H1 (cell line): ENCODE measurements around the gene TBC1D3B. TPM values are rescaled to one million over a fixed set of nuclear protein-coding genes. Genes with fewer than 3 reads are reported as not detected.

Source experiments
- CTCF ChIA-PET: fragments of 300-600 bp; sonication (Branson Sonifier 250); formaldehyde crosslinking; loops from one replicate; lab custom pipeline; 2021; ENCODE audit not compliant: partially characterized antibody; lab: Charles Lee
- POLR2A ChIA-PET: fragments of 300-600 bp; sonication (Branson Sonifier 250); formaldehyde crosslinking; loops from one replicate; lab custom pipeline; 2021; ENCODE audit warnings: inconsistent platforms; ENCODE audit not compliant: partially characterized antibody; lab: Charles Lee
- DNase-seq, 2 experiments: peaks; one replicate each; pipeline versions ENCODE4 v3.0.0 to v3.0.0-alpha.2; 2010 to 2022; ENCODE audit warnings: low spot score in 2 of 2, low read depth in 1 of 2, mixed read lengths in 1 of 2
- FAIRE-seq: peaks from 2 replicates; lab custom pipeline; 2011; peaks lifted over from hg19 to GRCh38; lab: Jason Lieb, UNC
- H2AFZ ChIP-seq: 2 replicates; pipeline ENCODE4 v1.8.1; 2012; ENCODE audit warnings: low read length, inconsistent platforms
- H2AK5ac ChIP-seq: 2 replicates; pipeline ENCODE4 v1.6.1; 2013; ENCODE audit warnings: low read depth, low read length
- H2BK120ac ChIP-seq: replicated peaks from 2 replicates; pipeline ENCODE3; 2013; ENCODE audit warnings: low read depth, low read length, inconsistent platforms
- H2BK12ac ChIP-seq: 2 replicates; pipeline ENCODE4 v1.6.1; 2013; ENCODE audit warnings: low read depth, low read length
- H2BK15ac ChIP-seq: 2 replicates; pipeline ENCODE4 v1.6.1; 2013; ENCODE audit warnings: low read length
- H2BK20ac ChIP-seq: 2 replicates; pipeline ENCODE4 v1.6.1; 2013; ENCODE audit warnings: low read length
- H2BK5ac ChIP-seq: 2 replicates; pipeline ENCODE4 v1.6.1; 2013; ENCODE audit warnings: low read depth, low read length
- H3K14ac ChIP-seq: 2 replicates; pipeline ENCODE4 v1.6.1; 2013; ENCODE audit warnings: inconsistent platforms; ENCODE audit not compliant: insufficient read length
- H3K18ac ChIP-seq: 2 replicates; pipeline ENCODE4 v1.6.1; 2013; ENCODE audit warnings: low read length; ENCODE audit errors: extremely low read depth
- H3K23ac ChIP-seq: 2 replicates; pipeline ENCODE4 v1.6.1; 2013; ENCODE audit warnings: inconsistent platforms; ENCODE audit not compliant: insufficient read length
- H3K23me2 ChIP-seq: 2 replicates; pipeline ENCODE4 v1.6.1; 2013; ENCODE audit warnings: low read depth, low read length
- H3K27ac ChIP-seq: 2 replicates; pipeline ENCODE4 v1.6.1; 2011; ENCODE audit warnings: low read depth, low read length, inconsistent platforms
- H3K27me3 ChIP-seq, 4 experiments: replicated peaks in 1 of 4; 1 replicate in 1 of 4; 2 replicates in 3 of 4; pipeline versions ENCODE4 v1.6.1 to v1.8.1; 2011 to 2013; ENCODE audit warnings: low read length in 3 of 4, mild to moderate bottlenecking in 3 of 4, inconsistent platforms in 2 of 4, mixed read lengths in 2 of 4, moderate library complexity in 1 of 4; ENCODE audit not compliant: control insufficient read depth in 3 of 4, insufficient read depth in 3 of 4; ENCODE audit errors: extremely low read depth in 1 of 4
- H3K36me3 ChIP-seq, 4 experiments: 2 replicates each; pipeline versions ENCODE4 v1.6.1 to v1.8.1; 2011 to 2013; ENCODE audit warnings: mild to moderate bottlenecking in 4 of 4, low read length in 3 of 4, moderate library complexity in 2 of 4, control low read depth in 1 of 4, inconsistent platforms in 1 of 4; ENCODE audit not compliant: insufficient read depth in 4 of 4, control insufficient read depth in 2 of 4
- H3K4ac ChIP-seq: replicated peaks from 2 replicates; pipeline ENCODE3; 2013; ENCODE audit warnings: low read length, low read depth, mixed read lengths, inconsistent platforms; ENCODE audit not compliant: insufficient read length
- H3K4me1 ChIP-seq, 4 experiments: replicated peaks in 1 of 4; 1 replicate in 1 of 4; 2 replicates in 3 of 4; pipeline versions ENCODE4 v1.6.1 to v1.8.1; 2011 to 2013; ENCODE audit warnings: low read length in 3 of 4, inconsistent platforms in 2 of 4, mixed read lengths in 1 of 4; ENCODE audit not compliant: insufficient read depth in 4 of 4, control insufficient read depth in 3 of 4
- H3K4me2 ChIP-seq, 2 experiments: 2 replicates each; pipeline versions ENCODE4 v1.6.1 to v1.8.1; 2011 to 2013; ENCODE audit warnings: low read depth in 2 of 2, low read length in 2 of 2, control low read depth in 1 of 2, inconsistent platforms in 1 of 2, mild to moderate bottlenecking in 1 of 2; ENCODE audit not compliant: insufficient read depth in 1 of 2
- H3K4me3 ChIP-seq, 4 experiments: fragments of 200-600, 300-600 bp in 1 of 4; sonication (generic), shearing (Covaris generic), sonication (Bioruptor Twin) in 1 of 4; 2 replicates each; pipeline versions ENCODE4 v1.5.1 to v1.8.1; 2011 to 2016; ENCODE audit warnings: low read length in 4 of 4, low read depth in 3 of 4, control low read depth in 2 of 4, inconsistent platforms in 2 of 4, mild to moderate bottlenecking in 2 of 4, mixed read lengths in 1 of 4, moderate library complexity in 1 of 4; ENCODE audit not compliant: insufficient read depth in 2 of 4; ENCODE audit errors: extremely low read depth in 1 of 4
- H3K56ac ChIP-seq: replicated peaks from 2 replicates; pipeline ENCODE3; 2013; ENCODE audit warnings: low read depth, mild to moderate bottlenecking, mixed read lengths, low read length, inconsistent platforms; ENCODE audit not compliant: insufficient read length
- H3K79me1 ChIP-seq: 2 replicates; pipeline ENCODE4 v1.6.1; 2013; ENCODE audit warnings: low read depth, low read length, control low read depth
- H3K79me2 ChIP-seq, 2 experiments: 2 replicates each; pipeline versions ENCODE4 v1.6.1 to v1.8.1; 2012 to 2013; ENCODE audit warnings: low read length in 2 of 2, mild to moderate bottlenecking in 2 of 2, inconsistent platforms in 1 of 2; ENCODE audit not compliant: insufficient read depth in 2 of 2, control insufficient read depth in 1 of 2
- H3K9ac ChIP-seq, 4 experiments: replicated peaks in 1 of 4; 1 replicate in 1 of 4; 2 replicates in 3 of 4; pipeline versions ENCODE4 v1.6.1 to v1.8.1; 2011 to 2013; ENCODE audit warnings: low read depth in 3 of 4, low read length in 3 of 4, control low read depth in 2 of 4, mild to moderate bottlenecking in 2 of 4, moderate library complexity in 2 of 4, inconsistent platforms in 1 of 4; ENCODE audit errors: extremely low read depth in 1 of 4
- H3K9me3 ChIP-seq, 2 experiments: 2 replicates each; pipeline versions ENCODE4 v1.6.1 to v1.8.1; 2012 to 2013; ENCODE audit warnings: mild to moderate bottlenecking in 2 of 2, moderate library complexity in 2 of 2, control low read depth in 1 of 2, inconsistent platforms in 1 of 2, low read depth in 1 of 2, low read length in 1 of 2, mixed read lengths in 1 of 2; ENCODE audit not compliant: insufficient read depth in 2 of 2
- H4K20me1 ChIP-seq, 2 experiments: replicated peaks in 1 of 2; 2 replicates each; pipeline versions ENCODE3 to v1.8.1; 2011 to 2013; ENCODE audit warnings: inconsistent platforms in 2 of 2, low read length in 2 of 2, mild to moderate bottlenecking in 1 of 2; ENCODE audit not compliant: insufficient read depth in 2 of 2, control insufficient read depth in 1 of 2
- H4K5ac ChIP-seq: 2 replicates; pipeline ENCODE4 v1.6.1; 2013; ENCODE audit warnings: low read length, low read depth, mixed read lengths, inconsistent platforms; ENCODE audit not compliant: insufficient read length
- H4K8ac ChIP-seq: 2 replicates; pipeline ENCODE4 v1.8.0; 2013; ENCODE audit warnings: mild to moderate bottlenecking, moderate library complexity, low read length, inconsistent platforms; ENCODE audit not compliant: insufficient read depth; ENCODE audit errors: extremely low read depth
- H4K91ac ChIP-seq: replicated peaks from 2 replicates; pipeline ENCODE3; 2013; ENCODE audit warnings: low read length, mixed read lengths, inconsistent platforms; ENCODE audit not compliant: insufficient read length
- KDM1A ChIP-seq: fragments of 200-600, 300-600 bp; sonication (generic); IDR thresholded peaks from 2 replicates; pipeline ENCODE4 v1.7.1; 2016; ENCODE audit warnings: mild to moderate bottlenecking, low read length, borderline replicate concordance
- RFX5 ChIP-seq: IDR thresholded peaks from 2 replicates; pipeline ENCODE4 v1.6.1; 2011; ENCODE audit warnings: low read depth, low read length, improper control_type of control experiment, borderline replicate concordance
- SRF ChIP-seq: IDR thresholded peaks from 2 replicates; pipeline ENCODE4 v1.6.1; 2011; ENCODE audit warnings: mild to moderate bottlenecking, low read depth, low read length, moderate library complexity
- TAF7 ChIP-seq: optimal IDR thresholded peaks from 2 replicates; pipeline ENCODE3; 2011; ENCODE audit warnings: low read depth, mild to moderate bottlenecking, inconsistent platforms, low read length, moderate library complexity, borderline replicate concordance
- WGBS, 2 experiments: shearing (Covaris generic) in 1 of 2; methylation state at CpG; one replicate each; pipeline versions ENCODE4 v1.1.6 to v1.1.7; 2013 to 2015; ENCODE audit warnings: low lambda C conversion rate in 2 of 2, mixed read lengths in 2 of 2, inconsistent platforms in 1 of 2, low coverage in 1 of 2, missing lambda C conversion rate in 1 of 2; ENCODE audit not compliant: insufficient replicate concordance in 2 of 2, insufficient coverage in 1 of 2, insufficient read length in 1 of 2; ENCODE audit errors: extremely low coverage in 1 of 2, missing lambda C conversion rate in 1 of 2; 5-methylcytosine and 5-hydroxymethylcytosine counted together
- polyA plus RNA-seq, 7 experiments: library from polyadenylated mRNA; depleted of rRNA in 3 of 7; stranded (reverse) in 5 of 7; unstranded in 2 of 7; fragments of >200 nt in 5 of 7; fragments of 200-250 nt in 2 of 7; gene quantifications; 1 replicate in 5 of 7; 2 replicates in 1 of 7; 4 replicates in 1 of 7; pipeline versions ENCODE4 v1.2.1 to v1.2.3, GENCODE V29; 2011 to 2013; ENCODE audit warnings: missing spikeins in 2 of 7, mixed read lengths in 2 of 7
- total RNA-seq: library from RNA; stranded (reverse); fragmentation: NEBNext Ultra II Directional; extraction: Animal tissue kit (Norgen Biotek cat#: 25700); gene quantifications from 2 replicates; pipeline ENCODE4 v1.2.1, GENCODE V29; 2021
- TF ChIP-seq, protein P1 (sequence below), 3 experiments: IDR thresholded peaks; 1 replicate in 2 of 3; 2 replicates in 1 of 3; pipeline versions ENCODE4 v1.5.1 to v1.6.1; 2011; ENCODE audit warnings: low read length in 3 of 3, mild to moderate bottlenecking in 3 of 3, inconsistent platforms in 2 of 3, low read depth in 1 of 3, moderate library complexity in 1 of 3; ENCODE audit not compliant: insufficient read depth in 1 of 3; ENCODE audit errors: control extremely low read depth in 1 of 3

The TBC1D3B gene
- total and polyA plus RNA-seq, 2 of the 8 experiments (the other 6 are each of a cell fraction or from before 2014, with no cell fraction given), result 0.54 to 6.2 TPM

DNA sequence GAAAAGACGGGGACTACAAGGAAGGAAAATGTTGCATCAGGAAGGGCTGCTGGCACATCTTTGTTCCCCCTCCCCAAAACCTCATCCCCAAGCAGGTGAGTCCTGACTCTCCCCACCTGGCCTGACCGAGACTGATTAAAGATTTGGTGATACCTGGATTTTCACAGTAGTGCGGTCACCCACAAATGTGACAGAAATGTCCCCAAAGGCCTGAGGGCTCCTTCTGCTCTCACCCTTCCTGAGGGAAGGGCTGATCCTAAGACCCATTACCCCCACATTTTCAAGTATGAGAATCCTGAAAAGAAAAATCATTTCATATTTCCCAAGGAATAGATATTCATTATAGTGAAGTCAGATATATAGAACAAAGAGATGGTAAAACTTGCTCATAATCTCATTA lies 28.8 kb downstream of the TBC1D3B start:
- H3K14ac ChIP-seq, result no peak overlapping the region
- no peak overlapping the region for H2BK120ac ChIP-seq
- H3K36me3 ChIP-seq, result no peaks in the 10 kb centered on the region
- H3K9ac ChIP-seq, result no peak overlapping the region
- H3K79me2 ChIP-seq, result no peaks in the 10 kb centered on the region
- DNase-seq (no peak), FAIRE-seq (no peak)
- no peaks in the 10 kb centered on the region for H3K27me3 ChIP-seq
- no peak overlapping the region for H2AFZ ChIP-seq
- no peaks in the 10 kb centered on the region for H3K4me1 ChIP-seq
- H2BK12ac ChIP-seq, result no peak overlapping the region
- POLR2A ChIA-PET, result no interaction called here
- H2BK5ac ChIP-seq, result no peak overlapping the region
- H3K27ac ChIP-seq, result no peak overlapping the region
- no peak overlapping the region for H4K5ac ChIP-seq
- 92% methylated on average over 3 of the region's 3 CpGs; no CpG with 5 or more reads in 1 of the 2 experiments for WGBS, 2 experiments
- no peak overlapping the region for H3K4me2 ChIP-seq
- H2AK5ac ChIP-seq, result no peak overlapping the region
- H3K18ac ChIP-seq, result no peak overlapping the region
- H3K9me3 ChIP-seq, result no peaks in the 10 kb centered on the region
- H3K4me3 ChIP-seq, result no peak overlapping the region
- no peak overlapping the region for H3K23ac ChIP-seq
- H4K91ac ChIP-seq, result no peak overlapping the region
- H4K20me1 ChIP-seq, result no peaks in the 10 kb centered on the region
- no peak overlapping the region for H3K56ac ChIP-seq
- H3K23me2 ChIP-seq, result no peaks in the 10 kb centered on the region
- H3K4ac ChIP-seq, result no peak overlapping the region
- H2BK20ac ChIP-seq, result no peak overlapping the region
- no peak overlapping the region for H2BK15ac ChIP-seq
- H3K79me1 ChIP-seq, result no peaks in the 10 kb centered on the region
- CTCF ChIA-PET, result interaction anchor here (2.2 to 5.1 kb wide), 3 partner anchors 14 to 178 kb away, joined by 11 to 46 read pairs (median 20); no protein-coding TSS in a partner anchor
- H4K8ac ChIP-seq, result no peak overlapping the region
- TF ChIP-seq, protein P1, sequence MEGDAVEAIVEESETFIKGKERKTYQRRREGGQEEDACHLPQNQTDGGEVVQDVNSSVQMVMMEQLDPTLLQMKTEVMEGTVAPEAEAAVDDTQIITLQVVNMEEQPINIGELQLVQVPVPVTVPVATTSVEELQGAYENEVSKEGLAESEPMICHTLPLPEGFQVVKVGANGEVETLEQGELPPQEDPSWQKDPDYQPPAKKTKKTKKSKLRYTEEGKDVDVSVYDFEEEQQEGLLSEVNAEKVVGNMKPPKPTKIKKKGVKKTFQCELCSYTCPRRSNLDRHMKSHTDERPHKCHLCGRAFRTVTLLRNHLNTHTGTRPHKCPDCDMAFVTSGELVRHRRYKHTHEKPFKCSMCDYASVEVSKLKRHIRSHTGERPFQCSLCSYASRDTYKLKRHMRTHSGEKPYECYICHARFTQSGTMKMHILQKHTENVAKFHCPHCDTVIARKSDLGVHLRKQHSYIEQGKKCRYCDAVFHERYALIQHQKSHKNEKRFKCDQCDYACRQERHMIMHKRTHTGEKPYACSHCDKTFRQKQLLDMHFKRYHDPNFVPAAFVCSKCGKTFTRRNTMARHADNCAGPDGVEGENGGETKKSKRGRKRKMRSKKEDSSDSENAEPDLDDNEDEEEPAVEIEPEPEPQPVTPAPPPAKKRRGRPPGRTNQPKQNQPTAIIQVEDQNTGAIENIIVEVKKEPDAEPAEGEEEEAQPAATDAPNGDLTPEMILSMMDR (IDR thresholded peaks at IDR 0.05; ENCODE audit: control extremely low read depth in 1 of 3, insufficient read depth in 1 of 3, low read depth in 1 of 3, low read length in 3 of 3), result no peak
- no peak for TF ChIP-seq RFX5
- no peak for TF ChIP-seq TAF7
- TF ChIP-seq KDM1A, result no peak
- no peak for TF ChIP-seq SRF
